Panc1 (cell line): ENCODE data around the gene LRRC31. TPM values are rescaled to one million over a fixed set of nuclear protein-coding genes. Genes with fewer than 3 reads are reported as not detected.
A peak's percentile ranks its signal among the peaks of the same experiment; 100 is the strongest.

Source experiments
- ATAC-seq: fragments of 200-7000 bp; cut with Tn5 transposase; 2 replicates; pipeline ENCODE4 v1.9.1; 2020; ENCODE audit warnings: mild to moderate bottlenecking, moderate library complexity
- BruUV-seq: library from RNA; stranded (reverse); fragments of 400-500 nt; replicated peaks from 2 replicates; lab custom pipeline; 2021; lab: Mats Ljungman, UMichigan
- CTCF ChIA-PET: fragments of 300-600 bp; sonication (Branson Sonifier 250); formaldehyde crosslinking; loops from one replicate; lab custom pipeline; 2022; ENCODE audit warnings: antibody characterized with exemption; lab: Charles Lee
- POLR2A ChIA-PET: fragments of 300-600 bp; sonication (Branson Sonifier 250); formaldehyde crosslinking; loops from one replicate; lab custom pipeline; 2022; ENCODE audit warnings: antibody characterized with exemption; lab: Charles Lee
- DNase-seq: peaks from one replicate; pipeline ENCODE4 v3.0.0-alpha.2; 2010; ENCODE audit warnings: low read depth, low spot score
- H3K27ac ChIP-seq: 2 replicates; pipeline ENCODE4 v1.5.1; 2011; ENCODE audit warnings: mild to moderate bottlenecking, low read length, inconsistent platforms
- H3K27me3 ChIP-seq: fragments of 200-500 bp; sonication (Bioruptor generic); 2 replicates; pipeline ENCODE4 v1.6.0; 2014; ENCODE audit warnings: low read length, inconsistent platforms; ENCODE audit not compliant: control insufficient read depth, insufficient read depth
- H3K36me3 ChIP-seq: fragments of 200-500 bp; sonication (Bioruptor generic); 2 replicates; pipeline ENCODE4 v1.5.1; 2014; ENCODE audit warnings: inconsistent platforms, mild to moderate bottlenecking, low read length, moderate library complexity; ENCODE audit not compliant: control insufficient read depth, insufficient read depth
- H3K4me1 ChIP-seq: 2 replicates; pipeline ENCODE4 v1.5.1; 2011; ENCODE audit warnings: inconsistent platforms, mild to moderate bottlenecking, low read length, moderate library complexity; ENCODE audit not compliant: control insufficient read depth, insufficient read depth
- H3K4me3 ChIP-seq, 2 experiments: 2 replicates each; pipeline ENCODE4 v1.5.1; 2011 to 2012; ENCODE audit warnings: low read depth in 2 of 2, low read length in 2 of 2, mild to moderate bottlenecking in 2 of 2, inconsistent platforms in 1 of 2, moderate library complexity in 1 of 2
- H3K9me3 ChIP-seq: fragments of 200-500 bp; sonication (Bioruptor generic); 2 replicates; pipeline ENCODE4 v1.5.1; 2014; ENCODE audit warnings: low read depth, mild to moderate bottlenecking, inconsistent platforms, low read length, moderate library complexity; ENCODE audit not compliant: control insufficient read depth, insufficient read depth
- POLR2AphosphoS5 ChIP-seq: IDR thresholded peaks from 2 replicates; pipeline ENCODE4 v1.6.1; 2012; ENCODE audit warnings: mild to moderate bottlenecking, low read depth, low read length, moderate library complexity
- SIN3A ChIP-seq: IDR thresholded peaks from 2 replicates; pipeline ENCODE4 v1.6.1; 2012; ENCODE audit warnings: low read depth, mild to moderate bottlenecking, low read length, moderate library complexity, borderline replicate concordance; ENCODE audit not compliant: insufficient read depth
- TCF7L2 ChIP-seq: IDR thresholded peaks from 2 replicates; pipeline ENCODE4 v1.6.1; 2011; ENCODE audit warnings: mild to moderate bottlenecking, low read depth, low read length, inconsistent platforms
- in situ Hi-C: cut with HindIII; loops from 2 replicates; pipeline ENCODE4 v1.10.0; 2016; ENCODE audit warnings: low sequenced_read_pairs, low pct_unique_long_range_greater_than_20kb
- intact Hi-C: fragments of 100-400 bp; cut with micrococcal nuclease; formaldehyde crosslinking; loops from one replicate; pipeline ENCODE4 v1.10.0; 2022; ENCODE audit not compliant: unreplicated experiment
- total RNA-seq: library from RNA; stranded (reverse); gene quantifications from one replicate; pipeline ENCODE4 v1.2.1, GENCODE V29; 2021; ENCODE audit not compliant: unreplicated experiment
- TF ChIP-seq, protein P1 (sequence below): fragments of 450-650 bp; IDR thresholded peaks from 2 replicates; pipeline ENCODE4 v1.5.1; 2017; ENCODE audit warnings: mild to moderate bottlenecking
- TF ChIP-seq, protein P2 (sequence below), 2 experiments: IDR thresholded peaks; 2 replicates each; pipeline ENCODE4 v1.6.1; 2011 to 2012; ENCODE audit warnings: low read depth in 2 of 2, control low read depth in 1 of 2, low read length in 1 of 2, mild to moderate bottlenecking in 1 of 2, moderate library complexity in 1 of 2; ENCODE audit not compliant: insufficient read depth in 1 of 2

The LRRC31 gene
- total RNA-seq, 1 experiment from 2014 or later = not detected

- H3K27me3 ChIP-seq = peaks cover 8% of the 10 kb centered on the region
- ATAC-seq = no peak
- H3K4me1 ChIP-seq = no peaks in the 10 kb centered on the region
- in situ Hi-C loops (no loop called here), intact Hi-C loops (no loop called here)
- H3K36me3 ChIP-seq = no peaks in the 10 kb centered on the region
- ChIA-PET CTCF (interaction anchor here (0.6 kb wide), 1 partner anchor 588 kb away, joined by 3 read pairs; no protein-coding TSS in a partner anchor), POLR2A (no interaction called here)
- no peaks in the 10 kb centered on the region for H3K9me3 ChIP-seq
- TF ChIP-seq, protein P1, sequence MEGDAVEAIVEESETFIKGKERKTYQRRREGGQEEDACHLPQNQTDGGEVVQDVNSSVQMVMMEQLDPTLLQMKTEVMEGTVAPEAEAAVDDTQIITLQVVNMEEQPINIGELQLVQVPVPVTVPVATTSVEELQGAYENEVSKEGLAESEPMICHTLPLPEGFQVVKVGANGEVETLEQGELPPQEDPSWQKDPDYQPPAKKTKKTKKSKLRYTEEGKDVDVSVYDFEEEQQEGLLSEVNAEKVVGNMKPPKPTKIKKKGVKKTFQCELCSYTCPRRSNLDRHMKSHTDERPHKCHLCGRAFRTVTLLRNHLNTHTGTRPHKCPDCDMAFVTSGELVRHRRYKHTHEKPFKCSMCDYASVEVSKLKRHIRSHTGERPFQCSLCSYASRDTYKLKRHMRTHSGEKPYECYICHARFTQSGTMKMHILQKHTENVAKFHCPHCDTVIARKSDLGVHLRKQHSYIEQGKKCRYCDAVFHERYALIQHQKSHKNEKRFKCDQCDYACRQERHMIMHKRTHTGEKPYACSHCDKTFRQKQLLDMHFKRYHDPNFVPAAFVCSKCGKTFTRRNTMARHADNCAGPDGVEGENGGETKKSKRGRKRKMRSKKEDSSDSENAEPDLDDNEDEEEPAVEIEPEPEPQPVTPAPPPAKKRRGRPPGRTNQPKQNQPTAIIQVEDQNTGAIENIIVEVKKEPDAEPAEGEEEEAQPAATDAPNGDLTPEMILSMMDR = no peak
- TF ChIP-seq POLR2AphosphoS5 (no peak), SIN3A (no peak), TCF7L2 (no peak)
- TF ChIP-seq, protein P2, sequence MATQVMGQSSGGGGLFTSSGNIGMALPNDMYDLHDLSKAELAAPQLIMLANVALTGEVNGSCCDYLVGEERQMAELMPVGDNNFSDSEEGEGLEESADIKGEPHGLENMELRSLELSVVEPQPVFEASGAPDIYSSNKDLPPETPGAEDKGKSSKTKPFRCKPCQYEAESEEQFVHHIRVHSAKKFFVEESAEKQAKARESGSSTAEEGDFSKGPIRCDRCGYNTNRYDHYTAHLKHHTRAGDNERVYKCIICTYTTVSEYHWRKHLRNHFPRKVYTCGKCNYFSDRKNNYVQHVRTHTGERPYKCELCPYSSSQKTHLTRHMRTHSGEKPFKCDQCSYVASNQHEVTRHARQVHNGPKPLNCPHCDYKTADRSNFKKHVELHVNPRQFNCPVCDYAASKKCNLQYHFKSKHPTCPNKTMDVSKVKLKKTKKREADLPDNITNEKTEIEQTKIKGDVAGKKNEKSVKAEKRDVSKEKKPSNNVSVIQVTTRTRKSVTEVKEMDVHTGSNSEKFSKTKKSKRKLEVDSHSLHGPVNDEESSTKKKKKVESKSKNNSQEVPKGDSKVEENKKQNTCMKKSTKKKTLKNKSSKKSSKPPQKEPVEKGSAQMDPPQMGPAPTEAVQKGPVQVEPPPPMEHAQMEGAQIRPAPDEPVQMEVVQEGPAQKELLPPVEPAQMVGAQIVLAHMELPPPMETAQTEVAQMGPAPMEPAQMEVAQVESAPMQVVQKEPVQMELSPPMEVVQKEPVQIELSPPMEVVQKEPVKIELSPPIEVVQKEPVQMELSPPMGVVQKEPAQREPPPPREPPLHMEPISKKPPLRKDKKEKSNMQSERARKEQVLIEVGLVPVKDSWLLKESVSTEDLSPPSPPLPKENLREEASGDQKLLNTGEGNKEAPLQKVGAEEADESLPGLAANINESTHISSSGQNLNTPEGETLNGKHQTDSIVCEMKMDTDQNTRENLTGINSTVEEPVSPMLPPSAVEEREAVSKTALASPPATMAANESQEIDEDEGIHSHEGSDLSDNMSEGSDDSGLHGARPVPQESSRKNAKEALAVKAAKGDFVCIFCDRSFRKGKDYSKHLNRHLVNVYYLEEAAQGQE (IDR thresholded peaks at IDR 0.05; ENCODE audit: insufficient read depth in 1 of 2, low read depth in 2 of 2, low read length in 1 of 2) = no peak
- BruUV-seq = no TSS peak
- no peak for DNase-seq
- no peak overlapping the region for H3K27ac ChIP-seq
- no peak overlapping the region for H3K4me3 ChIP-seq
Measured at GRCh38 chr3:169827712-169828111, 42.0 kb downstream of the LRRC31 start.

DNA sequence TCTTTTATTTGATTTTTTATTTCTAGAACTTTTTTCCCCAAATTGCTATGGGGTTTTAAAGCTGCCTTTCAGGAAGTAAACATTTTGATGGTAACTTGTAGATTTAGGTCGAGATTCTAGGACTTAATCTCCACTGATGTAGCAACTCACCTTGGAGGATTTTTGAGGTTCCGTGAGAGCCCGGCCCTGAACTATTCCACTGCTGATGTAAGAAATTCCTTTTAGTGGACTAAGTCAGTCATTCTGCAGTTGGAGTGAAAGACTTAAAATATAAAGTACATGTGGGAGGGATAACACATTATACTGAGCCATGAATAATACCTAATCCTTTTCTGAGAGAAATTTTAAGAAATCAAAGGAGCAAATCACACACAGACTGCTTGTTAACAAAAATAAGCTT lies 44.4 kb downstream of the LRRC31 start:
- no peaks in the 10 kb centered on the region for H3K36me3 ChIP-seq
- no peak overlapping the region for H3K4me3 ChIP-seq
- intact Hi-C loops = no loop called here
- peaks cover 24% of the 10 kb centered on the region for H3K27me3 ChIP-seq
- no peak for DNase-seq
- H3K9me3 ChIP-seq = no peaks in the 10 kb centered on the region
- POLR2A ChIA-PET = no interaction called here
- in situ Hi-C loops = no loop called here
- no peak for TF ChIP-seq TCF7L2
- no TSS peak for BruUV-seq
- H3K4me1 ChIP-seq = no peaks in the 10 kb centered on the region
- CTCF ChIA-PET = interaction anchor here (0.6 kb wide), 1 partner anchor 493 kb away, joined by 7 read pairs; no protein-coding TSS in a partner anchor
- ATAC-seq = no peak
- no peak overlapping the region for H3K27ac ChIP-seq

GRCh38 chr3:169822983-169823382 lies 46.8 kb downstream of the LRRC31 start:
- Histone ChIP-seq H3K9me3 (no peaks in the 10 kb centered on the region), H3K27ac (no peak overlapping the region), H3K4me3 (peak overlapping the region in 1 of 2 experiments; percentile 62; a peak in 2 of 4 replicates), H3K4me1 (no peaks in the 10 kb centered on the region), H3K36me3 (no peaks in the 10 kb centered on the region), H3K27me3 (peaks cover 31% of the 10 kb centered on the region)
- ChIA-PET POLR2A (no interaction called here), CTCF (no interaction called here)
- in situ Hi-C loops = no loop called here
- intact Hi-C loops = no loop called here
- TF ChIP-seq, protein P1 = no peak
- TF ChIP-seq SIN3A (no peak), POLR2AphosphoS5 (no peak), TCF7L2 (no peak)
- TF ChIP-seq, protein P2 (IDR thresholded peaks at IDR 0.05; ENCODE audit: insufficient read depth in 1 of 2, low read depth in 2 of 2, low read length in 1 of 2) = no peak
- ATAC-seq (peak; percentile 22; the same call in 1 of the 2 replicates), DNase-seq (no peak)
- no TSS peak for BruUV-seq
